Measurements from ENCODE around the gene GPR37L1. TPM values are rescaled to one million over a fixed set of nuclear protein-coding genes. Genes with fewer than 3 reads are reported as not detected.
"Not testable (repeated sequence)": the region's sequence is repeated elsewhere in the genome, so short reads cannot be mapped to it uniquely, and the experiment has no call there.

Gene GPR37L1
- polyA plus RNA-seq, 6 donors from 2014 or later, result 0.10 to 0.50 (median 0.37) TPM; not detected in 3

GRCh38 chr1:202165942-202166843, 43.5 kb downstream of the GPR37L1 start:
- Mint-ChIP-seq H3K4me3 (peak overlapping the region in 5 of 8 donors; percentile 29 to 83 (median 50)), H3K27me3 (peaks cover 0 to 7% (median 0%) of the 10 kb centered on the region in 3 donors), H3K36me3 (no peaks in the 10 kb centered on the region), H3K4me1 (peaks cover 40 to 54% (median 53%) of the 10 kb centered on the region in 3 donors), H3K9me3 (no peaks in the 10 kb centered on the region), H3K27ac (peak overlapping the region in 5 of 6 donors; percentile 9 to 70 (median 42))
- ATAC-seq (ENCODE audit: low read depth in 2 of 2) (no peak), DNase-seq (no peak)

GRCh38 chr1:202167054-202167453, 44.3 kb downstream of the GPR37L1 start:
- not testable (repeated sequence) for H3K4me3 Mint-ChIP-seq; DNase-seq; H3K27me3 Mint-ChIP-seq; H3K9me3 Mint-ChIP-seq; H3K36me3 Mint-ChIP-seq; ATAC-seq (ENCODE audit: low read depth in 2 of 2)
- Mint-ChIP-seq H3K4me1 (peaks cover 34 to 46% (median 45%) of the 10 kb centered on the region in 3 donors), H3K27ac (peak overlapping the region in 3 of 6 donors; percentile 9 to 65 (median 60))

DNA sequence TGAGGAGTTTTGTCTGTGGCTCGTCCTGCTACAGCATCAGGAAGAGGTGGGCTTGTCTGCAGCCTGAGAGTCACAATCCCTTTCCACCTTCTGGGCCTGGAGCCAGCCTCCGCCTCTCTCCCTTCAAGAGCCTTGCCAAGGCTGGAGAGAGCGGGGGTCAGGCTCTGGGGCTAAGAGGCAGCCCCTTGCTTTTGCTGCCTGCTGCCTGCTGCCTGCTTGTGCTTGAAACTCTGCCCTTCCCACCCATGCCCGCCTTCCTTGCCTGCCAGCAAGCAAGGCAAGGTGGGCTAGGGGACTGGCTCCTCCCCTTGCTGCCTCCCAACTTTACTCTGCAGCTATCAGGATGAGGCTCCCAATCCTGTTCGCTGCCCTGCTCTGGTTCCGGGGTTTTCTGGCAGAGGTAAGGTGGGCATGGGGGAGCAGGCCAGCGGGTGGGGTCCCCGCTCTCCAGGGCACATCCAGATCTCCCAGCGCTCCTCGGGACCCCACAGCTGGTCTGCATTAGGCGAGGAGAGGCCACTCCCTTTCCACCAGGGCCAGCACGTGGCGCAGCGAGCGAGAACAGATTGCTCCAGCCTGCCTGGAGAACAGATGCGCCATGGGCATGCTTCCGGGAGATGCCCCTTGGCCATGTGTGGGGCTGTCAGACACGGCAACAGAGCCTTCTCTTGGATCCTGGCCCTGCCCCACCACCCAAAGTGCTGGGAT, 45.1 kb downstream of the GPR37L1 start:
- peak overlapping the region in 3 of 6 donors; percentile 9 to 76 (median 10) for H3K27ac Mint-ChIP-seq
- ATAC-seq (ENCODE audit: low read depth in 2 of 2) (no peak), DNase-seq (no peak)
- peaks cover 26 to 38% (median 37%) of the 10 kb centered on the region in 3 donors for H3K4me1 Mint-ChIP-seq
- H3K4me3 Mint-ChIP-seq, result peak overlapping the region in 1 of 8 donors; percentile 29
- no peaks in the 10 kb centered on the region for H3K36me3 Mint-ChIP-seq
- no peaks in the 10 kb centered on the region for H3K9me3 Mint-ChIP-seq
- peaks cover 0 to 7% (median 0%) of the 10 kb centered on the region in 3 donors for H3K27me3 Mint-ChIP-seq

DNA sequence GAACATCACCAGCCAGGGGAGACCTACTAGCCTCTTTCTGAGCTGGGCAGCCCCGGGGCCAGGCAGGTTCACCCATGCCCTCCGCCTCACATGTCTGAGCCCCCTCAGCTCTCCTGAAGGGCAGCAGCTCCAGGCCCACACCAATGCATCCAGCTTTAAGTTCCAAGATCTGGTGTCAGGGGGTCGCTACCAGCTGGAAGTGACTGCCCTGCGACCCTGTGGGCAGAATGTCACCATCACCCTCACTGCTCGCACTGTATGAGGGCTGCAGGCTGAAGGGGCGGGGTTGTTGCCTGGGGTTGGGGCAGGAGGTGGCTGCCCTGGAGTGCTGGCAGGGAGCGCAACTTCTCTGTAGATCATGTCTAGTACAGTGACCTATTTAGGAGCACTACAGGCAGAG, 46.1 kb downstream of the GPR37L1 start:
- Mint-ChIP-seq H3K36me3 (no peaks in the 10 kb centered on the region), H3K4me3 (no peak overlapping the region), H3K27ac (no peak overlapping the region), H3K9me3 (no peaks in the 10 kb centered on the region), H3K4me1 (peaks cover 16 to 28% (median 27%) of the 10 kb centered on the region in 3 donors), H3K27me3 (peaks cover 0 to 7% (median 0%) of the 10 kb centered on the region in 3 donors)
- ATAC-seq (ENCODE audit: low read depth in 2 of 2), result no peak
- no peak for DNase-seq

DNA sequence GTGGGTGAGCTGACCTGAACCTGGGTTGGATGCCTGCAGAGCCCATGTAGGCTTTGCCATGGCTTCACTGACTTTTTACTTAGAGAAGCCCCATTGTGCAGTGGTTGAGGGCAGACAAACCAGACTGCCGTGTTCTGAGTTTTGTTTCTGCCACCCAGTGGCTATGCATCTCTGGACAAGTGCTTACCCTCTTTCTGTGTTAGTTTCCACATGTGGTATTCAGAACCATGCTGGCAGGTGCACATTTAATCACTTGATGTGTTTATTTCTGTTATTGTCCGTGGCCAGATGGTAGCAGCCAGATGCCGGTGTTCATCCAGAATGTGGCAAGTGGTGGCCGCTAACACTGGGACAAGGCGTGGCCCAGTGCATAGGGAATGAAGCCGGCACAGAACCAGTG, 48.0 kb downstream of the GPR37L1 start:
- H3K9me3 Mint-ChIP-seq, result no peaks in the 10 kb centered on the region

GRCh38 chr1:202171292-202172014, 48.7 kb downstream of the GPR37L1 start:
- no peaks in the 10 kb centered on the region for H3K36me3 Mint-ChIP-seq
- H3K9me3 Mint-ChIP-seq, result no peaks in the 10 kb centered on the region
- H3K27ac Mint-ChIP-seq, result peak overlapping the region in 1 of 6 donors; percentile 47
- no peak overlapping the region for H3K4me3 Mint-ChIP-seq
- no peak for ATAC-seq (ENCODE audit: low read depth in 2 of 2)
- DNase-seq, result no peak
- peaks cover 4 to 6% (median 4%) of the 10 kb centered on the region in 3 donors for H3K4me1 Mint-ChIP-seq
- peaks cover 0 to 7% (median 0%) of the 10 kb centered on the region in 3 donors for H3K27me3 Mint-ChIP-seq

More for the DNA sequence above, 48.0 kb downstream of the GPR37L1 start:
- H3K4me3 Mint-ChIP-seq, result no peak overlapping the region
- peak overlapping the region in 1 of 6 donors; percentile 69 for H3K27ac Mint-ChIP-seq
- peaks cover 0 to 7% (median 0%) of the 10 kb centered on the region in 3 donors for H3K27me3 Mint-ChIP-seq
- H3K4me1 Mint-ChIP-seq, result peaks cover 7 to 10% (median 10%) of the 10 kb centered on the region in 3 donors
- no peak for ATAC-seq (ENCODE audit: low read depth in 2 of 2)
- no peak for DNase-seq
- H3K36me3 Mint-ChIP-seq, result no peaks in the 10 kb centered on the region

GRCh38 chr1:202172015-202172355, 49.3 kb downstream of the GPR37L1 start:
- ATAC-seq (ENCODE audit: low read depth in 2 of 2) (peak in 1 of 2 donors; percentile 56), DNase-seq (no peak)
- Mint-ChIP-seq H3K4me1 (peaks cover 0 to 1% (median 0%) of the 10 kb centered on the region in 3 donors), H3K9me3 (no peaks in the 10 kb centered on the region), H3K4me3 (no peak overlapping the region), H3K27me3 (peaks cover 0 to 7% (median 0%) of the 10 kb centered on the region in 3 donors), H3K36me3 (no peaks in the 10 kb centered on the region), H3K27ac (peak overlapping the region in 1 of 6 donors; percentile 30)

DNA sequence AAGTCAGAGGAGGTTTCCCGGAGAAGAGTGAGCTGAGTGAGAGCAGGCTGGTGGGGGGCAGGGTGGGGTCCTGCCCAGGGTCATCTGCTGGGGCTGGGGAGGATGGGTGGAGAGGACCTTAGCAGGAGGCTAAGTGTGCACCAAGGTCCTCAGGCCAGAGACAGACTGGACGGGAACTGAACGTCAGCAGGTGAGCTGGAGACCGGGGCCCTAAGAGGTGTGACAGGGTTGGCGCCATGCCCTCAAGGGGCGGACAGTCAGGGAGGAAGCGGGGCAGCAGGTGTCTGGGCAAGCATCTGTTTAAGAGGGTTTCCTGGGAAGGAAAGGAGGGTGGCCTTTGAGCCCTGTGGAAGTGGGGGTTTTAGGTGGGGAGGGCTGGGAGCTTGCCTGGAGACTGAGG, 51.3 kb downstream of the GPR37L1 start:
- H3K27ac Mint-ChIP-seq, result peak overlapping the region in 2 of 6 donors; percentile 4 to 80
- no peaks in the 10 kb centered on the region for H3K36me3 Mint-ChIP-seq
- H3K4me3 Mint-ChIP-seq, result no peak overlapping the region
- ATAC-seq (ENCODE audit: low read depth in 2 of 2) (no peak), DNase-seq (no peak)
- H3K4me1 Mint-ChIP-seq, result no peaks in the 10 kb centered on the region
- H3K9me3 Mint-ChIP-seq, result no peaks in the 10 kb centered on the region
- peaks cover 0 to 7% (median 0%) of the 10 kb centered on the region in 3 donors for H3K27me3 Mint-ChIP-seq

DNA sequence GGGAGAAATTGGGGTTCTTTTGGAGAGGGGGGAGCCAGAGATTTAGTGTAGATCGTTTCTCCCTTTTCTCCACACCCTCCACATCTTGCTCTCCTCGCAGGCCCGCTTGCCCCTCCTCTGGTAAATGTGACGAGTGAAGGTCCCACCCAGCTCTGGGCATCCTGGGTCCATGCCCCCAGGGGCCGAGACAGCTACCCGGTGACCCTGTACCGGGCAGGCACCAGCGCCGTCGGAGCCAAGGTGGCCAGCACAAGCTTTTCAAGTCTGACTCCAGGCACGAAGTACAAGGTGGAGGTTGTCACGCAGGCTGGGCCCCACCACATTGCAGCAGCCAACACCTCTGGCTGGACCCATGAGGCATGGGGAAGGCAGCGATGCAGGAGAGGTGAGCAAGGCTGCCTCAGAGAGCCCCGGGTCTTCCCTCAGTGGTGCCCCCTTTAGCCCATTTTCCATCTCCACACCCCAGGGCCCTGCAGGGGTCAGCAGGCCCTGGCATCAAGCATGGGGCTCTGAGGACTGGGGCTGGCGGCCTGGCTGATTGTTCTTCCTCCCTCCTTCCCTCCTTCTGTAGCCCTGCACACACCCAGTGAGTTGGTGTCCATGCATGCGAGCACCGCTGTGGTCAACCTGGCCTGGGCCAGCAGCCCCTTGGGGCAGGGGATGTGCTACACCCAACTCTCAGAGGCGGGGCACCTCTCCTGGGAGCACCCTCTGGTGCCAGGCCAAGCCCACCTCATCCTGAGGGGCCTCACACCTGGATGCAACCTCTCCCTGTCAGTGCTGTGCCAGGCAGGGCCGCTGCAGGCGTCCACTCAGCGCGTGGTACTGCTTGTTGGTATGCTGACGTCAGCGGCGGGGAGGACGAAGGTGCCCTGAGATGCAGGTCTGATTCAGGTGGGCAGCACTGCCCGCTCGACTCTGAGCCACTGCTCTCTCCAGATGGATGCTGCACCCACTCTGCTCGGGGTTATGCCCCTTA, 54.5 kb downstream of the GPR37L1 start:
- no peaks in the 10 kb centered on the region for H3K36me3 Mint-ChIP-seq
- H3K27ac Mint-ChIP-seq, result peak overlapping the region in 2 of 6 donors; percentile 32 to 41
- peaks cover 3 to 13% (median 11%) of the 10 kb centered on the region in 3 donors for H3K4me1 Mint-ChIP-seq
- DNase-seq, result no peak
- no peaks in the 10 kb centered on the region for H3K9me3 Mint-ChIP-seq
- no peak overlapping the region for H3K4me3 Mint-ChIP-seq
- ATAC-seq (ENCODE audit: low read depth in 2 of 2), result no peak
- peaks cover 7 to 23% (median 8%) of the 10 kb centered on the region in 3 donors for H3K27me3 Mint-ChIP-seq

DNA sequence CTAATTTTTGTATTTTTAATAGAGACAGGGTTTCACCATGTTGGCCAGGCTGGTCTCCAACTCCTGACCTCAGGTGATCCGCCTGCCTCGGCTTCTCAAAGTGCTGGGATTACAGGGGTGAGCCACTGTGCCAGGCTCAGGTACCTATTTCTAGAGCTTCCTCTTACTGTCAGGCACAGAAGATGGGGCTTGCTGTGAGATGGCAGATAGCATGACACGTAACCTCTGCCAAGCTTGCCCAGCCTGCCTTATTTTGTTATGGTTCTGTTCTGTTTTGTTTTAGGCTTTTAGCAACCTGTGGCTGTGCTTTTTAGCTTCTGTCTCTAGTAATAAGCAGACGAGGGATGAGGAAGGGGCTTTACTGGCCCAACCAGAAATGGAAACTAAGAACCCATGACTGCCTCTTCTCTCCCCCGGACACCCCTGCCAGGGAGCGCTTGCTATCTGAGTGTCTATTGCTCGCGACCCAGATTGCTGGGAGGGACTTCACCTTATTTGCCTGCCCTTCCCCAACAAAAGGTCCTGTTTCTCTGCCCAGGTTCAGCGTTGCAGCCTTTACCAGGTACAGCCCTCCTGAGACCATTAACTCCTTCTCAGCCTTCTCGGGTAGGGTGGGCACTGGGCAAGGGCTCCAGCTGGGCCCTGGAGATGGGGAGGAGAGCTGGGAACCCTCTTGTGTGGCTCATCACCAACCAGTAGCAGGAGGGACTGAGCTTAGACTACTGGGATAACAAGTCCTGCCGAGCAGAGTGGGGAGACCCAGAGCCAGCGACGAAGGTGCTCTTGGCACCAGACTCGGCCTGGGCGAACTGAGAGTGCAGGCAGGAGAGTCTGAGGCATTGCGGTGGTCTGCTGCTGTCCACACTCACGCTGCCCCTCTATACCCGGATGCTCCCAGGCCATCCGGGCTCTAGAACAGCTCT, 57.4 kb downstream of the GPR37L1 start:
- ATAC-seq (ENCODE audit: low read depth in 2 of 2) (peak in 1 of 2 donors; percentile 84), DNase-seq (peak; percentile 56)
- Mint-ChIP-seq H3K27ac (peak overlapping the region in 5 of 6 donors; percentile 44 to 93 (median 84)), H3K27me3 (peaks cover 17 to 42% (median 36%) of the 10 kb centered on the region in 3 donors), H3K9me3 (no peaks in the 10 kb centered on the region), H3K4me3 (peak overlapping the region in 6 of 8 donors; percentile 13 to 88 (median 78)), H3K36me3 (no peaks in the 10 kb centered on the region), H3K4me1 (peaks cover 13 to 25% (median 15%) of the 10 kb centered on the region in 3 donors)

GRCh38 chr1:202180751-202181139, 58.0 kb downstream of the GPR37L1 start:
- not testable (repeated sequence) for DNase-seq; ATAC-seq (ENCODE audit: low read depth in 2 of 2); H3K9me3 Mint-ChIP-seq; H3K4me3 Mint-ChIP-seq; H3K36me3 Mint-ChIP-seq; H3K27ac Mint-ChIP-seq
- H3K4me1 Mint-ChIP-seq, result peaks cover 13 to 25% (median 15%) of the 10 kb centered on the region in 3 donors
- peaks cover 17 to 48% (median 42%) of the 10 kb centered on the region in 3 donors for H3K27me3 Mint-ChIP-seq
